Activated CD8-positive, alpha-beta memory T cell treated with anti-CD3 and anti-CD28 coated beads, Interleukin-2, amount 50 U/mL, for 48 hours (primary cell): ENCODE measurements around the gene PYDC2.

Experiments
- DNase-seq: peaks from one replicate; pipeline ENCODE4 v3.0.0-alpha.2; 2020

Gene PYDC2

GRCh38 chr3:191461113-191461595 lies at the start of gene PYDC2:
PYDC2 (plus strand) TSS chr3:191461163; CDS start chr3:191461163, 0 bp downstream.
- DNase-seq, result no peak

GRCh38 chr3:191412759-191413158 lies 48.2 kb upstream of the PYDC2 start:
- no peak for DNase-seq

- no peak for DNase-seq
Observed at GRCh38 chr3:191414286-191414685, 46.7 kb upstream of the PYDC2 start.

GRCh38 chr3:191414732-191415131 lies 46.2 kb upstream of the PYDC2 start:
- no peak for DNase-seq

GRCh38 chr3:191415566-191415965 lies 45.4 kb upstream of the PYDC2 start:
- DNase-seq, result no peak

GRCh38 chr3:191417457-191417729 lies 43.6 kb upstream of the PYDC2 start:
- DNase-seq, result no peak

GRCh38 chr3:191420771-191421170 lies 40.2 kb upstream of the PYDC2 start:
- DNase-seq, result no peak

GRCh38 chr3:191424881-191425280 lies 36.1 kb upstream of the PYDC2 start:
- DNase-seq, result no peak

- no peak for DNase-seq
Observed at GRCh38 chr3:191425322-191425734, 35.6 kb upstream of the PYDC2 start.

GRCh38 chr3:191426311-191426710 lies 34.7 kb upstream of the PYDC2 start:
- no peak for DNase-seq

- DNase-seq, result no peak
Observed at GRCh38 chr3:191428177-191428576, 32.8 kb upstream of the PYDC2 start.

- no peak for DNase-seq
Observed at GRCh38 chr3:191430103-191430502, 30.9 kb upstream of the PYDC2 start.

GRCh38 chr3:191431160-191431822 lies 29.7 kb upstream of the PYDC2 start:
- no peak for DNase-seq

GRCh38 chr3:191432162-191432561 lies 28.8 kb upstream of the PYDC2 start:
- DNase-seq, result no peak

- no peak for DNase-seq
Observed at GRCh38 chr3:191434024-191434423, 26.9 kb upstream of the PYDC2 start.

- no peak for DNase-seq
Observed at GRCh38 chr3:191435981-191436380, 25.0 kb upstream of the PYDC2 start.

- DNase-seq, result no peak
Observed at GRCh38 chr3:191438150-191438814, 22.7 kb upstream of the PYDC2 start.

- no peak for DNase-seq
Observed at GRCh38 chr3:191440532-191440931, 20.4 kb upstream of the PYDC2 start.

GRCh38 chr3:191441687-191442086 lies 19.3 kb upstream of the PYDC2 start:
- DNase-seq, result no peak

GRCh38 chr3:191444569-191444968 lies 16.4 kb upstream of the PYDC2 start:
- no peak for DNase-seq

GRCh38 chr3:191449256-191449655 lies 11.7 kb upstream of the PYDC2 start:
- DNase-seq, result no peak

GRCh38 chr3:191455257-191455952 lies 5.6 kb upstream of the PYDC2 start:
- no peak for DNase-seq

- no peak for DNase-seq
Observed at GRCh38 chr3:191460360-191460759, 603 bp upstream of the PYDC2 start.

GRCh38 chr3:191470080-191470479 lies 9.1 kb downstream of the PYDC2 start:
- no peak for DNase-seq
